Endodermal cell (in vitro differentiated cells): Measurements from ENCODE around the gene RUNDC3A. TPM values are rescaled to one million over a fixed set of nuclear protein-coding genes. Genes with fewer than 3 reads are reported as not detected.
A peak's percentile ranks its signal among the peaks of the same experiment; 100 is the strongest.

ENCODE experiments used
- DNase-seq: peaks from one replicate; pipeline ENCODE4 v3.0.0-alpha.2; 2017
- H3K27ac ChIP-seq: 2 replicates; pipeline ENCODE4 v1.5.1; 2013; ENCODE audit warnings: mild to moderate bottlenecking, low read depth, low read length, moderate library complexity
- H3K27me3 ChIP-seq: 2 replicates; pipeline ENCODE4 v1.6.1; 2013; ENCODE audit warnings: mild to moderate bottlenecking, low read length, moderate library complexity; ENCODE audit not compliant: insufficient read depth, control insufficient read depth, poor library complexity, severe bottlenecking
- H3K36me3 ChIP-seq: 2 replicates; pipeline ENCODE4 v1.7.0; 2013; ENCODE audit warnings: mild to moderate bottlenecking, low read length, moderate library complexity; ENCODE audit not compliant: control insufficient read depth, insufficient read depth
- H3K4me1 ChIP-seq: one replicate; pipeline ENCODE4 v1.7.0; 2013; ENCODE audit warnings: low read length; ENCODE audit not compliant: control insufficient read depth, insufficient read depth
- H3K4me3 ChIP-seq: 2 replicates; pipeline ENCODE4 v1.5.1; 2013; ENCODE audit warnings: mild to moderate bottlenecking, low read length, moderate library complexity
- H3K9ac ChIP-seq: 2 replicates; pipeline ENCODE4 v1.6.1; 2013; ENCODE audit warnings: mild to moderate bottlenecking, low read length, moderate library complexity; ENCODE audit not compliant: poor library complexity, severe bottlenecking; ENCODE audit errors: extremely low read depth
- H3K9me3 ChIP-seq: 2 replicates; pipeline ENCODE4 v1.6.1; 2013; ENCODE audit warnings: mild to moderate bottlenecking, low read length, moderate library complexity; ENCODE audit not compliant: control insufficient read depth
- H3K27ac Mint-ChIP-seq: 2 replicates; pipeline ENCODE4 v1.8.0; 2020; ENCODE audit warnings: mixed read lengths
- H3K27me3 Mint-ChIP-seq: 2 replicates; pipeline ENCODE4 v1.8.0; 2021; ENCODE audit warnings: mild to moderate bottlenecking, mixed read lengths; ENCODE audit not compliant: insufficient read depth
- H3K36me3 Mint-ChIP-seq: 2 replicates; pipeline ENCODE4 v1.8.0; 2020; ENCODE audit warnings: low read depth, mixed read lengths
- H3K4me1 Mint-ChIP-seq: 2 replicates; pipeline ENCODE4 v1.8.0; 2020; ENCODE audit warnings: mixed read lengths
- H3K4me3 Mint-ChIP-seq: 2 replicates; pipeline ENCODE4 v1.8.0; 2020; ENCODE audit warnings: mild to moderate bottlenecking, moderate library complexity, mixed read lengths
- H3K9me3 Mint-ChIP-seq: 2 replicates; pipeline ENCODE4 v1.8.0; 2020; ENCODE audit warnings: mild to moderate bottlenecking, mixed read lengths
- CTCF ChIP-seq: fragments of 200-600 bp; sonication (generic); conservative IDR thresholded peaks from 2 replicates; pipeline ENCODE4 v1.5.0; 2021; ENCODE audit warnings: antibody characterized with exemption, mild to moderate bottlenecking
- WGBS, 2 experiments: methylation state at CpG; one replicate each; pipeline versions ENCODE4 v1.1.5 to v1.1.7; 2013; ENCODE audit warnings: missing lambda C conversion rate in 2 of 2, mixed read lengths in 1 of 2; ENCODE audit not compliant: insufficient coverage in 1 of 2, insufficient read length in 1 of 2; 5-methylcytosine and 5-hydroxymethylcytosine counted together
- total RNA-seq, 2 donors: library from RNA; stranded (reverse); fragmentation: NEBNext Ultra II Directional in 1 of 2; extraction: Animal tissue kit (Norgen Biotek cat#: 25700) in 1 of 2; gene quantifications; 2 replicates in 1 of 2; 3 replicates in 1 of 2; pipeline ENCODE4 v1.2.1, GENCODE V29; 2021

RUNDC3A gene
- total RNA-seq, 2 donors from 2014 or later, result 1.0 to 2.1 TPM

- no peak overlapping the region for H3K27ac ChIP-seq
- DNase-seq, result no peak
- H3K4me3 ChIP-seq, result peak overlapping the region; percentile 91
- H3K27ac Mint-ChIP-seq, result peak overlapping the region; percentile 55
- H3K9ac ChIP-seq, result peak overlapping the region; percentile 63
- no peaks in the 10 kb centered on the region for H3K4me1 Mint-ChIP-seq
- TF ChIP-seq CTCF, result no peak
- no peaks in the 10 kb centered on the region for H3K27me3 Mint-ChIP-seq
- 2 to 3% methylated on average over 28 to 38 of the region's 38 CpGs for WGBS, 2 experiments
- H3K27me3 ChIP-seq, result no peaks in the 10 kb centered on the region
- no peaks in the 10 kb centered on the region for H3K4me1 ChIP-seq
- H3K4me3 Mint-ChIP-seq, result peak overlapping the region; percentile 78
- H3K36me3 Mint-ChIP-seq, result peaks cover 24% of the 10 kb centered on the region
- no peaks in the 10 kb centered on the region for H3K9me3 ChIP-seq
- no peaks in the 10 kb centered on the region for H3K9me3 Mint-ChIP-seq
- peaks cover 29% of the 10 kb centered on the region for H3K36me3 ChIP-seq
These were observed 15.7 kb downstream of the RUNDC3A start for GRCh38 chr17:44324092-44324570.

- Histone ChIP-seq H3K27ac (no peak within 1 kb of the TSS), H3K9ac (peak within 1 kb of the TSS; percentile 63), H3K9me3 (no peaks in the 10 kb centered on the region), H3K4me3 (peak within 1 kb of the TSS; percentile 91), H3K27me3 (no peaks in the 10 kb centered on the region), H3K4me1 (no peaks in the 10 kb centered on the region), H3K36me3 (peaks cover 25% of the 10 kb centered on the region)
- peak within 1 kb of the TSS; percentile 78 for H3K4me3 Mint-ChIP-seq
- no peaks in the 10 kb centered on the region for H3K27me3 Mint-ChIP-seq
- TF ChIP-seq CTCF, result no peak
- peaks cover 19% of the 10 kb centered on the region for H3K36me3 Mint-ChIP-seq
- no peaks in the 10 kb centered on the region for H3K9me3 Mint-ChIP-seq
- peak within 1 kb of the TSS; percentile 77 for H3K27ac Mint-ChIP-seq
- no peaks in the 10 kb centered on the region for H3K4me1 Mint-ChIP-seq
- WGBS, 2 experiments, result 0 to 1% methylated on average over 38 to 85 of the region's 85 CpGs
- peak; percentile 99 for DNase-seq
These were observed 16.3 kb downstream of the RUNDC3A start, which contains the start of gene SLC25A39 for GRCh38 chr17:44324571-44325275. SLC25A39 (minus strand) TSS chr17:44324823; CDS start chr17:44323562, 1,261 bp downstream.

GRCh38 chr17:44326861-44327444 lies 18.6 kb downstream of the RUNDC3A start:
- TF ChIP-seq CTCF, result no peak
- H3K27ac Mint-ChIP-seq, result no peak overlapping the region

More at GRCh38 chr17:44326861-44327444, 18.6 kb downstream of the RUNDC3A start:
- Histone ChIP-seq H3K9me3 (no peaks in the 10 kb centered on the region), H3K4me3 (no peak overlapping the region), H3K9ac (no peak overlapping the region), H3K36me3 (peaks cover 5% of the 10 kb centered on the region), H3K4me1 (no peaks in the 10 kb centered on the region), H3K27me3 (no peaks in the 10 kb centered on the region), H3K27ac (no peak overlapping the region)
- peaks cover 9% of the 10 kb centered on the region for H3K36me3 Mint-ChIP-seq
- H3K4me1 Mint-ChIP-seq, result no peaks in the 10 kb centered on the region
- H3K4me3 Mint-ChIP-seq, result no peak overlapping the region
- WGBS, 2 experiments, result 41 to 45% methylated on average over 21 to 31 of the region's 31 CpGs
- no peaks in the 10 kb centered on the region for H3K27me3 Mint-ChIP-seq
- H3K9me3 Mint-ChIP-seq, result no peaks in the 10 kb centered on the region
- DNase-seq, result peak; percentile 100
